K562 (cell line): ENCODE results near the gene LAMB1. TPM values are rescaled to one million over a fixed set of nuclear protein-coding genes. Genes with fewer than 3 reads are reported as not detected.
A peak's percentile ranks its signal among the peaks of the same experiment; 100 is the strongest.

Experiments used
- ATAC-seq: fragments of 200-7000 bp; cut with Tn5 transposase; 3 replicates; pipeline ENCODE4 v1.9.1; 2020; ENCODE audit warnings: moderate library complexity
- BruUV-seq: library from RNA; stranded (reverse); fragments of 400-500 nt; replicated peaks from 2 replicates; lab custom pipeline; 2021; lab: Mats Ljungman, UMichigan
- CTCF ChIA-PET: fragments of 300-600 bp; formaldehyde crosslinking; extraction: SDS; loops from one replicate; lab custom pipeline; 2021; ENCODE audit warnings: low intra/inter-chr PET ratio; lab: Yijun Ruan, JAX
- POLR2A ChIA-PET: fragments of 300-600, 350-650 bp; sonication (Branson Sonifier 250); formaldehyde crosslinking; extraction: SDS; loops from one replicate; lab custom pipeline; 2021; ENCODE audit warnings: antibody characterized with exemption, inconsistent platforms; lab: Yijun Ruan, JAX
- DNase-seq, 4 experiments: peaks; one replicate each; pipeline versions ENCODE4 v3.0.0 to v3.0.0-alpha.2; 2011 to 2018; ENCODE audit warnings: low spot score in 3 of 4, mixed read lengths in 3 of 4; ENCODE audit errors: extremely low read depth in 1 of 4
- FAIRE-seq: peaks from 2 replicates; lab custom pipeline; 2011; peaks lifted over from hg19 to GRCh38; lab: Jason Lieb, UNC
- H2AFZ ChIP-seq: 2 replicates; pipeline ENCODE4 v1.6.0; 2011; ENCODE audit warnings: low read depth, low read length, control low read depth, inconsistent platforms
- H3K27ac ChIP-seq: fragments of 200-600 bp; 3 replicates; pipeline ENCODE4 v1.8.0; 2011; ENCODE audit warnings: low read depth, mild to moderate bottlenecking, control low read depth, inconsistent platforms, low read length, moderate library complexity, mixed read lengths; ENCODE audit errors: extremely low read depth
- H3K27me3 ChIP-seq, 2 experiments: fragments of 300-600 bp in 1 of 2; 2 replicates in 1 of 2; 3 replicates in 1 of 2; pipeline versions ENCODE4 v1.6.0 to v1.8.0; 2011; ENCODE audit warnings: inconsistent platforms in 2 of 2, low read length in 2 of 2, mild to moderate bottlenecking in 1 of 2, mixed read lengths in 1 of 2, moderate library complexity in 1 of 2; ENCODE audit not compliant: control insufficient read depth in 2 of 2, insufficient read depth in 2 of 2
- H3K36me3 ChIP-seq: fragments of 300-600 bp; 3 replicates; pipeline ENCODE4 v1.8.0; 2011; ENCODE audit warnings: mild to moderate bottlenecking, low read length, inconsistent platforms; ENCODE audit not compliant: control insufficient read depth, insufficient read depth
- H3K4me1 ChIP-seq, 2 experiments: fragments of 200-600 bp in 1 of 2; replicated peaks in 1 of 2; 2 replicates in 1 of 2; 3 replicates in 1 of 2; pipeline versions ENCODE4 v1.5.1 to v1.8.0; 2011; ENCODE audit warnings: inconsistent platforms in 2 of 2, low read length in 2 of 2, mild to moderate bottlenecking in 1 of 2, mixed read lengths in 1 of 2, moderate library complexity in 1 of 2; ENCODE audit not compliant: control insufficient read depth in 2 of 2, insufficient read depth in 2 of 2
- H3K4me2 ChIP-seq: 2 replicates; pipeline ENCODE4 v1.6.1; 2011; ENCODE audit warnings: low read length, control low read depth, inconsistent platforms, mixed read lengths; ENCODE audit not compliant: insufficient read depth
- H3K4me3 ChIP-seq: fragments of 200-600 bp; sonication (generic), shearing (Covaris generic); 2 replicates; pipeline ENCODE4 v1.5.1; 2016; ENCODE audit warnings: control low read depth, inconsistent platforms
- H3K79me2 ChIP-seq: fragments of 200-600 bp; 3 replicates; pipeline ENCODE4 v1.8.0; 2011; ENCODE audit warnings: low read length, inconsistent platforms; ENCODE audit not compliant: control insufficient read depth, insufficient read depth
- H3K9ac ChIP-seq, 2 experiments: 2 replicates each; pipeline versions ENCODE4 v1.6.0 to v1.6.1; 2011; ENCODE audit warnings: low read depth in 2 of 2, low read length in 2 of 2, control low read depth in 1 of 2, inconsistent platforms in 1 of 2, mild to moderate bottlenecking in 1 of 2, mixed read lengths in 1 of 2; ENCODE audit not compliant: insufficient read depth in 1 of 2
- H3K9me1 ChIP-seq: one replicate; pipeline ENCODE4 v1.6.0; 2011; ENCODE audit warnings: inconsistent platforms, mild to moderate bottlenecking, low read length, moderate library complexity; ENCODE audit not compliant: control insufficient read depth, insufficient read depth
- H3K9me3 ChIP-seq: replicated peaks from 2 replicates; pipeline ENCODE4 v1.5.1; 2011; ENCODE audit warnings: low read depth, low read length, inconsistent platforms; ENCODE audit not compliant: control insufficient read depth, insufficient read depth
- H4K20me1 ChIP-seq: replicated peaks from 2 replicates; pipeline ENCODE4 v1.6.1; 2011; ENCODE audit warnings: low read length, inconsistent platforms, mixed read lengths; ENCODE audit not compliant: control insufficient read depth, insufficient read depth
- DPF2 ChIP-seq: fragments of 450-650 bp; IDR thresholded peaks from 2 replicates; pipeline ENCODE4 v1.6.1; 2016
- EP300 ChIP-seq: IDR thresholded peaks from 2 replicates; pipeline ENCODE4 v1.6.1; 2012; ENCODE audit warnings: low read length, improper control_type of control experiment
- HLTF ChIP-seq: fragments of 450-650 bp; IDR thresholded peaks from 2 replicates; pipeline ENCODE4 v1.6.1; 2016
- PHTF2 ChIP-seq: fragments of 250-450 bp; sonication (Bioruptor Pico); IDR thresholded peaks from 2 replicates; pipeline ENCODE4 v1.5.0; 2021; ENCODE audit warnings: mild to moderate bottlenecking
- TEAD4 ChIP-seq, 2 experiments: sonication (generic) in 1 of 2; formaldehyde crosslinking in 1 of 2; IDR thresholded peaks; 2 replicates each; pipeline versions ENCODE4 v1.6.1 to v1.8.0; 2012 to 2022; ENCODE audit warnings: borderline replicate concordance in 1 of 2, inconsistent platforms in 1 of 2, low read length in 1 of 2, mild to moderate bottlenecking in 1 of 2, missing genetic modification reagents in 1 of 2
- ZNF175 ChIP-seq: fragments of 200-800 bp; sonication (Bioruptor generic); IDR thresholded peaks from 2 replicates; pipeline ENCODE4 v1.6.1; 2016; ENCODE audit warnings: low read depth, mild to moderate bottlenecking, missing genetic modification characterization, missing compliant biosample characterization
- ZNF3 ChIP-seq: fragments of 250-450 bp; sonication (Bioruptor Pico); IDR thresholded peaks from 2 replicates; pipeline ENCODE4 v1.5.0; 2021; ENCODE audit warnings: mild to moderate bottlenecking, moderate library complexity
- ZNF408 ChIP-seq: fragments of 250-450 bp; sonication (Bioruptor Pico); IDR thresholded peaks from 2 replicates; pipeline ENCODE4 v1.4.0; 2020; ENCODE audit warnings: low read depth, mild to moderate bottlenecking, moderate library complexity
- WGBS: fragments of 100-300 bp; shearing (Covaris generic); methylation state at CpG from one replicate; pipeline ENCODE4 v1.1.6; 2016; ENCODE audit warnings: low coverage, mixed read lengths; ENCODE audit not compliant: insufficient coverage; ENCODE audit errors: missing lambda C conversion rate; 5-methylcytosine and 5-hydroxymethylcytosine counted together
- in situ Hi-C: fragments of 300-500 bp; cut with MboI; formaldehyde crosslinking; loops from 4 replicates; pipeline ENCODE4 v1.15.0; 2018; ENCODE audit warnings: inconsistent platforms, mixed read lengths
- intact Hi-C: fragments of 100-400 bp; cut with micrococcal nuclease; formaldehyde crosslinking; loops from 2 replicates; pipeline ENCODE4 v1.14.2; 2022
- polyA plus RNA-seq, 8 experiments: library from polyadenylated mRNA; depleted of rRNA in 4 of 8; stranded (reverse) in 5 of 8; unstranded in 3 of 8; fragments of >200 nt; fragmentation: Nextera tagmentation in 2 of 8; fragmentation: Illumina TruSeq in 1 of 8; extraction: Ambion mirVana in 2 of 8; extraction: Trizol in 1 of 8; gene quantifications; 2 replicates each; pipeline versions ENCODE4 v1.2.1 to v1.2.3, GENCODE V29; 2011 to 2014; ENCODE audit warnings: inconsistent platforms in 1 of 8, missing spikeins in 1 of 8
- total RNA-seq, 7 experiments: library from RNA; depleted of rRNA in 6 of 7; stranded (reverse); fragments of >200 nt in 6 of 7; fragmentation: Illumina TruSeq in 2 of 7; extraction: Trizol in 2 of 7; gene quantifications; 2 replicates each; pipeline versions ENCODE4 v1.2.1 to v1.2.3, GENCODE V29; 2011 to 2021; ENCODE audit warnings: low replicate concordance in 1 of 7
- TF ChIP-seq, protein P1 (sequence below): sonication (generic); formaldehyde crosslinking; IDR thresholded peaks from 2 replicates; pipeline ENCODE4 v1.8.0; 2022; ENCODE audit warnings: mild to moderate bottlenecking, low read depth, missing genetic modification reagents

The LAMB1 gene
- total and polyA plus RNA-seq, 9 of the 15 experiments (the other 6 are each of a cell fraction or from before 2014, with no cell fraction given) = 6.0 to 17.7 (median 12.3) TPM

DNA sequence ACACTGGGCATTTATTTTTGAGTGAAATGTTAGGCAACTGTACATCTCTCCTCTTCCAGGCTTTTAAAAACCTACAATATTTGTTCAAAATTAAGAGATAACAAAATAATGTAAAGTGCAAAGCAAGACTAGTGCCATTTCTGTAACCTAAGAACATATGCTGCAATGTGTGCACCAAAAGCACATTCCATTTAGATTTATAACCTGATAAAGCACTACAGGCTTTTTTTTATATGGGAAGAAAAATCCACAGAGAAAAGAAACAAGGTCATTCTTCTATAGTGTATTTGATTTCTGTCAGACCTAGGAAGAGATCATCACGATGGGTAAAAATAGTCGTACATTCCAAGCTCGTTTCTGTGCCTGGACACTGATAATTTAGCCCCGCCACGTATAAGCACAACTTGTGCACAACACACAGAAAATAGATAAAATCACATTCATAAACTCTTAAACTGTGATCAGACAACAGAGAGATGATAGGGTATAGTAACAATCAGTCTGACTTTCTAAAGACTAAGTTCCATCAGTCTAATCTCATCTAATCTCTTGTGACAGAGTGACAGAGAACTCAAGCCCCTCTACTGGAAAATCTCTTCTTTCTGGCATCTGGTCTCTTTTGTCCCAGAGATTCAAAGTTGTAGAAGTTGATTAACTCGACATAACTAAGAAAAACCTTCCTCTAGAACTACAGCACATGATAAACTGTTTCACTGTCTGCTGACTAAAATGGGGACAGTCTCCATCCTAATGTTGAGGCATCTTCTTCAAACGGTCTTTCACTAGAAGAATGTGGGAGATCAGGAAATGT, 6.7 kb downstream of the LAMB1 start:
- Histone ChIP-seq H3K79me2 (no peaks in the 10 kb centered on the region), H3K36me3 (peaks cover 4% of the 10 kb centered on the region; the same call in 1 of the 3 replicates), H3K4me1 (peaks cover 2 to 37% of the 10 kb centered on the region in 2 experiments), H3K9me1 (no peaks in the 10 kb centered on the region), H3K4me3 (no peak overlapping the region), H3K27ac (no peak overlapping the region), H4K20me1 (no peaks in the 10 kb centered on the region), H3K9me3 (no peaks in the 10 kb centered on the region; the same call in 1 of the 2 replicates), H3K9ac (no peak overlapping the region), H3K27me3 (no peaks in the 10 kb centered on the region), H2AFZ (no peak overlapping the region), H3K4me2 (no peak overlapping the region)
- WGBS = 25% methylated on average over 7 of the region's 7 CpGs
- FAIRE-seq = no peak
- intact Hi-C loops (no loop called here), in situ Hi-C loops (no loop called here)
- no peak for DNase-seq
- no peak for ATAC-seq
- BruUV-seq = no TSS peak
- ChIA-PET CTCF (no interaction called here), POLR2A (interaction anchor here (1.8 to 2.1 kb wide), 2 partner anchors 9 to 13 kb away, joined by 5 to 8 read pairs; no protein-coding TSS in a partner anchor)
- no peak for TF ChIP-seq ZNF3
- no peak for TF ChIP-seq HLTF
- TF ChIP-seq EP300 = no peak
- TF ChIP-seq, protein P1, sequence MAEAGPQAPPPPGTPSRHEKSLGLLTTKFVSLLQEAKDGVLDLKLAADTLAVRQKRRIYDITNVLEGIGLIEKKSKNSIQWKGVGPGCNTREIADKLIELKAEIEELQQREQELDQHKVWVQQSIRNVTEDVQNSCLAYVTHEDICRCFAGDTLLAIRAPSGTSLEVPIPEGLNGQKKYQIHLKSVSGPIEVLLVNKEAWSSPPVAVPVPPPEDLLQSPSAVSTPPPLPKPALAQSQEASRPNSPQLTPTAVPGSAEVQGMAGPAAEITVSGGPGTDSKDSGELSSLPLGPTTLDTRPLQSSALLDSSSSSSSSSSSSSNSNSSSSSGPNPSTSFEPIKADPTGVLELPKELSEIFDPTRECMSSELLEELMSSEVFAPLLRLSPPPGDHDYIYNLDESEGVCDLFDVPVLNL = no peak
- TF ChIP-seq ZNF175 (CRISPR knock-in tag) = peak; percentile 56; the same call in 1 of the 2 replicates
- TF ChIP-seq ZNF408 (CRISPR knock-in tag) = no peak
- 0 out of 2 replicates have a peak, but pooled peaks have one; percentile 2 for TF ChIP-seq DPF2
- 0 out of 2 replicates have a peak, but pooled peaks have one; percentile 1 for TF ChIP-seq TEAD4 (IDR thresholded peaks at IDR 0.05; ENCODE audit: low read length)
- no peak for TF ChIP-seq TEAD4 (CRISPR knock-in tag; IDR thresholded peaks at IDR 0.05; ENCODE audit: borderline replicate concordance)
- TF ChIP-seq PHTF2 (CRISPR knock-in tag) = no peak
